ENCODE data around the gene PDIA2. TPM values are rescaled to one million over a fixed set of nuclear protein-coding genes. Genes with fewer than 3 reads are reported as not detected.
A peak's percentile ranks its signal among the peaks of the same experiment; 100 is the strongest.
"Not testable (repeated sequence)": the region's sequence is repeated elsewhere in the genome, so short reads cannot be mapped to it uniquely, and the experiment has no call there.

Gene PDIA2
- total and polyA plus RNA-seq, 7 donors = 0.60 to 5.5 (median 0.82) TPM; not detected in 1

- Histone ChIP-seq H3K27ac (peak overlapping the region in 1 of 4 donors; percentile 14), H3K4me3 (no peak overlapping the region), H3K4me1 (no peaks in the 10 kb centered on the region), H3K9me3 (no peaks in the 10 kb centered on the region), H3K27me3 (no peaks in the 10 kb centered on the region), H3K36me3 (peaks cover 0 to 66% (median 24%) of the 10 kb centered on the region in 4 donors)
- TF ChIP-seq POLR2AphosphoS5 (IDR thresholded peaks at IDR 0.05) = no peak
- no peak for TF ChIP-seq POLR2A (IDR thresholded peaks at IDR 0.05)
- TF ChIP-seq EP300 (IDR thresholded peaks at IDR 0.05) = no peak
- TF ChIP-seq CTCF (IDR thresholded peaks at IDR 0.05) = no peak
- intact Hi-C loops (cut with DNase I) = no loop called here
- no peak for DNase-seq
- WGBS, 2 donors = 18 to 41% methylated on average over 30 of the region's 30 CpGs
These were observed 30.3 kb upstream of the PDIA2 start for GRCh38 chr16:252366-253337.

- WGBS, 2 donors = 55 to 70% methylated on average over 6 of the region's 6 CpGs
- Histone ChIP-seq H3K36me3 (peaks cover 0 to 70% (median 24%) of the 10 kb centered on the region in 4 donors), H3K27ac (no peak overlapping the region), H3K9me3 (no peaks in the 10 kb centered on the region), H3K27me3 (no peaks in the 10 kb centered on the region), H3K4me3 (no peak overlapping the region), H3K4me1 (no peaks in the 10 kb centered on the region)
- DNase-seq = no peak
- TF ChIP-seq EP300 (IDR thresholded peaks at IDR 0.05) (no peak), CTCF (IDR thresholded peaks at IDR 0.05) (no peak), POLR2A (IDR thresholded peaks at IDR 0.05) (no peak)
- intact Hi-C loops (cut with DNase I) = no loop called here
These were observed 29.1 kb upstream of the PDIA2 start for GRCh38 chr16:253833-254232.

GRCh38 chr16:254461-254860 is 28.5 kb upstream of the PDIA2 start:
- WGBS, 2 donors = 96 to 98% methylated on average over 25 of the region's 25 CpGs
- Histone ChIP-seq H3K27me3 (no peaks in the 10 kb centered on the region), H3K4me3 (no peak overlapping the region), H3K27ac (no peak overlapping the region), H3K4me1 (no peaks in the 10 kb centered on the region), H3K9me3 (no peaks in the 10 kb centered on the region), H3K36me3 (peaks cover 0 to 71% (median 25%) of the 10 kb centered on the region in 4 donors)
- TF ChIP-seq EP300 (IDR thresholded peaks at IDR 0.05) = no peak
- TF ChIP-seq CTCF (IDR thresholded peaks at IDR 0.05) = no peak
- TF ChIP-seq POLR2AphosphoS5 (IDR thresholded peaks at IDR 0.05) = no peak
- no peak for TF ChIP-seq POLR2A (IDR thresholded peaks at IDR 0.05)
- intact Hi-C loops (cut with DNase I) = no loop called here
- DNase-seq = no peak

- Histone ChIP-seq H3K4me3 (no peak overlapping the region), H3K36me3 (peaks cover 5 to 72% (median 32%) of the 10 kb centered on the region in 4 donors), H3K4me1 (no peaks in the 10 kb centered on the region), H3K27ac (no peak overlapping the region), H3K9me3 (no peaks in the 10 kb centered on the region), H3K27me3 (no peaks in the 10 kb centered on the region)
- DNase-seq = no peak
- no peak for TF ChIP-seq POLR2A (IDR thresholded peaks at IDR 0.05)
- TF ChIP-seq CTCF (IDR thresholded peaks at IDR 0.05) = no peak
- no peak for TF ChIP-seq EP300 (IDR thresholded peaks at IDR 0.05)
- TF ChIP-seq POLR2AphosphoS5 (IDR thresholded peaks at IDR 0.05) = no peak
- intact Hi-C loops (cut with DNase I) = no loop called here
- WGBS, 2 donors = 96% methylated on average over 6 of the region's 6 CpGs
These were observed 27.8 kb upstream of the PDIA2 start for GRCh38 chr16:255183-255582.

GRCh38 chr16:258091-258490 is 24.9 kb upstream of the PDIA2 start:
- H3K9me3 ChIP-seq; H3K27ac ChIP-seq; H3K27me3 ChIP-seq; intact Hi-C loops (cut with DNase I); H3K4me3 ChIP-seq; H3K4me1 ChIP-seq; DNase-seq: not testable (repeated sequence)
- H3K36me3 ChIP-seq = peaks cover 32 to 85% (median 46%) of the 10 kb centered on the region in 4 donors
- 94 to 97% methylated on average over 10 to 11 of the region's 13 CpGs for WGBS, 2 donors
